ENCODE measurements around the gene ILF3. TPM values are rescaled to one million over a fixed set of nuclear protein-coding genes. Genes with fewer than 3 reads are reported as not detected.

ILF3 gene
- total and polyA plus RNA-seq, 2 donors from 2014 or later = 58.3 to 206 TPM

DNA sequence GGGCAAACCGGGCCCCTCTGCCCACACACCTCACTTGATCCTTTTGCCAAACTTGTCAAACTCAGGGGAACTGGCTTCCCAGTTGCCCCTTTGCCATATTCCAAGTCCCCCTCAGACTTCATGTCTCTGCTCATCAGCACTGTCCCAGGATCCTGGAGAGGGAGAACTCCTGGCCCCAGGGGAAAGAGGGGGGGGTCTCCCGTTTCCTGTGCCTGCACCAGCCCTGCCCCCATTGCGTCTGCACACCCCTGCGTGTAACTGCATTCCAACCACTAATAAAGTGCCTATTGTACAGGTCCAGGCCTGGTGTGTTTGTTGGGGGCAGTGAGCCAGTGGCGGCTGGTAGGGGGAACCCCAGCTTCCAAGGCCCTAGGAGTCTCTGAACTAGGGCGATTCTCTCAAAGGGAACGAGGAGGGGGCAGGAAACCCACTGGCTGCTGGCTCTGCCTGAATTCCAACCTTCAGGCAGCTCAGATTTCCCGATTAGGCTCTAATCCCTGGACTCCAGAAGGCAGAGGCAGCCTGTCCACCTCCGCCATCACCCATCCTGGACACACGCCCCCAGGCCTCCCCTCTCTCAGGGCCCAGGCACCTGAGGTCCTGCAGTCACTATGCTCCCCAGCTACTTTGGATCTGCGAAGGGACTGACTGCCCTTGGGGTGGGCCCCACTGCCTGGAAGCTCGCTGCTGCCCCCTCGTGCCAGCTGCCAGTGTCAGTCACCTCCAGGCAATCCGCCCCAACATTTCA, 9.7 kb upstream of the ILF3 start:
- H3K4me3 ChIP-seq (ENCODE audit: low read length in 3 of 3) = no peak overlapping the region
- peaks cover 0 to 8% (median 0%) of the 10 kb centered on the region in 3 donors for H3K4me1 ChIP-seq (ENCODE audit: control insufficient read depth in 2 of 3, insufficient read depth in 2 of 3, low read depth in 1 of 3, low read length in 3 of 3)
- FAIRE-seq (peak; percentile 66), DNase-seq (peak; percentile 87 to 94 (median 91))
- H3K9me3 ChIP-seq (ENCODE audit: control insufficient read depth in 2 of 3, insufficient read depth in 1 of 3, low read length in 3 of 3) = no peaks in the 10 kb centered on the region
- H3K9ac ChIP-seq (ENCODE audit: low read length in 3 of 3) = peak overlapping the region in 1 of 3 donors; percentile 26
- peaks cover 0 to 7% (median 6%) of the 10 kb centered on the region in 3 donors for H3K36me3 ChIP-seq (ENCODE audit: control insufficient read depth in 2 of 3, insufficient read depth in 3 of 3, low read length in 3 of 3)
- TF ChIP-seq, protein P1, sequence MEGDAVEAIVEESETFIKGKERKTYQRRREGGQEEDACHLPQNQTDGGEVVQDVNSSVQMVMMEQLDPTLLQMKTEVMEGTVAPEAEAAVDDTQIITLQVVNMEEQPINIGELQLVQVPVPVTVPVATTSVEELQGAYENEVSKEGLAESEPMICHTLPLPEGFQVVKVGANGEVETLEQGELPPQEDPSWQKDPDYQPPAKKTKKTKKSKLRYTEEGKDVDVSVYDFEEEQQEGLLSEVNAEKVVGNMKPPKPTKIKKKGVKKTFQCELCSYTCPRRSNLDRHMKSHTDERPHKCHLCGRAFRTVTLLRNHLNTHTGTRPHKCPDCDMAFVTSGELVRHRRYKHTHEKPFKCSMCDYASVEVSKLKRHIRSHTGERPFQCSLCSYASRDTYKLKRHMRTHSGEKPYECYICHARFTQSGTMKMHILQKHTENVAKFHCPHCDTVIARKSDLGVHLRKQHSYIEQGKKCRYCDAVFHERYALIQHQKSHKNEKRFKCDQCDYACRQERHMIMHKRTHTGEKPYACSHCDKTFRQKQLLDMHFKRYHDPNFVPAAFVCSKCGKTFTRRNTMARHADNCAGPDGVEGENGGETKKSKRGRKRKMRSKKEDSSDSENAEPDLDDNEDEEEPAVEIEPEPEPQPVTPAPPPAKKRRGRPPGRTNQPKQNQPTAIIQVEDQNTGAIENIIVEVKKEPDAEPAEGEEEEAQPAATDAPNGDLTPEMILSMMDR (IDR thresholded peaks at IDR 0.05; ENCODE audit: borderline replicate concordance, extremely low read depth, insufficient read depth) = peak; percentile 93
- intact Hi-C loops (cut with DNase I) = loop anchor here (5.0 kb wide), 1 partner anchor 62 kb away; no protein-coding TSS in a partner anchor
- peak overlapping the region in 1 of 2 donors; percentile 42 for H3K27ac ChIP-seq (ENCODE audit: low read depth in 2 of 2, low read length in 2 of 2)
- no peaks in the 10 kb centered on the region for H3K27me3 ChIP-seq (ENCODE audit: control insufficient read depth, insufficient read depth, low read length)

DNA sequence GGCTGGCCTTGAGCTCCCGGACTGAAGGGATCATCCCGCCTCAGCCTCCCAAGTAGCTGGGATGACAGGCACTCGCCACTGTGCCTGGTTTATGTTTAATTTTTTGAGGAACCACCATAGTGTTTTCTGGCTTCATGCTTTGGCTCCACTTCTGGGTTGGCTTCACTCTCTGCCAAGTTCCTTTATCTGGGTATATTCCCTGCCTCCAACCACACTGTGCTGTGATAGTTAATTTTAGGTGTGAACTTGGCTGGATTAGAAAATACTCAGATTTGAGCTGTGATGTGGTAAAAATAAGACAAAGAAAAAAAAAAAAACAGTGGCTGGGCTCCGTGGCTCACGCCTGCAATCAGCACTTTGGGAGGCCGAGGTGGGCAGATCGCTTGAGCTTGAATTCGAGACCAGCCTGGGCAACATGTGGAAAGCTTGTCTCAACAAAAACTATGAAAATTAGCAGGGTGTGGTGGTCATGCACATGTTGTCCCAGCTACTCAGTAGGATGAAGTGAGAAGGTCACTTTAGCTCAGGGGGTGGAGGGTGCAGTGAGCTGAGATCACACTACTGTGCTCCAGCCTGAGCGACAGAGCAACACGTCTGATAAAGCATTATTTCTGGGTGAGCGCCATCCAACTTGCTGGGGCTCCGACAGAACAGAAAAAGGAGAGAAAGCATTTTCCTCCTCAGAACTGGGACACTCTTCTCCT, 7.5 kb upstream of the ILF3 start:
- H3K9me3 ChIP-seq (ENCODE audit: control insufficient read depth in 2 of 3, insufficient read depth in 1 of 3, low read length in 3 of 3) = no peaks in the 10 kb centered on the region
- no peak overlapping the region for H3K4me3 ChIP-seq (ENCODE audit: low read length in 3 of 3)
- H3K36me3 ChIP-seq (ENCODE audit: control insufficient read depth in 2 of 3, insufficient read depth in 3 of 3, low read length in 3 of 3) = peaks cover 0 to 2% (median 0%) of the 10 kb centered on the region in 3 donors
- no peak overlapping the region for H3K9ac ChIP-seq (ENCODE audit: low read length in 3 of 3)
- TF ChIP-seq, protein P1 (IDR thresholded peaks at IDR 0.05; ENCODE audit: borderline replicate concordance, extremely low read depth, insufficient read depth) = no peak
- H3K27ac ChIP-seq (ENCODE audit: low read depth in 2 of 2, low read length in 2 of 2) = no peak overlapping the region
- FAIRE-seq (no peak), DNase-seq (no peak)
- intact Hi-C loops (cut with DNase I) = no loop called here
- H3K4me1 ChIP-seq (ENCODE audit: control insufficient read depth in 2 of 3, insufficient read depth in 2 of 3, low read depth in 1 of 3, low read length in 3 of 3) = peaks cover 0 to 8% (median 0%) of the 10 kb centered on the region in 3 donors
- no peaks in the 10 kb centered on the region for H3K27me3 ChIP-seq (ENCODE audit: control insufficient read depth, insufficient read depth, low read length)

DNA sequence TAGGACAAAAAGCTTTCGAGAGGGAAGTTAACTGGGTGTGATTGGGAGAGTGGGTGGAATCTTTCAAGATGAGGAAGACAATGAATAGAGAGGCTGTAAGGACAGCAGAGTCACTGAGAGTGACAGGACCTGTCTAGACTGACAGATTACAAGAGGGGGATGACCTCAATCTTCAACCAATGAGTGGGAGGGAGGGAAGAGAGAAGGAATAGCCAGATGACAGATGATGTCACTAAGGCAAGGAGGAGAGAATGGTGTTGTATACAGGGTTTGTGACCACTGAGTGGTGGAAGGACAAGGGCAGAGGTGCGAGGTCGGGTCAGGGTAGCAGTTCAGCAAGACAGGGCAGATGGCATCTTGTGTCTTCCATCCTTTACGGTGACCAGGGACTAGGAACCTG, 5.8 kb upstream of the ILF3 start:
- Histone ChIP-seq H3K4me3 (ENCODE audit: low read length in 3 of 3) (no peak overlapping the region), H3K4me1 (ENCODE audit: control insufficient read depth in 2 of 3, insufficient read depth in 2 of 3, low read depth in 1 of 3, low read length in 3 of 3) (peaks cover 0 to 8% (median 0%) of the 10 kb centered on the region in 3 donors), H3K27me3 (ENCODE audit: control insufficient read depth, insufficient read depth, low read length) (no peaks in the 10 kb centered on the region), H3K36me3 (ENCODE audit: control insufficient read depth in 2 of 3, insufficient read depth in 3 of 3, low read length in 3 of 3) (no peaks in the 10 kb centered on the region), H3K27ac (ENCODE audit: low read depth in 2 of 2, low read length in 2 of 2) (no peak overlapping the region), H3K9ac (ENCODE audit: low read length in 3 of 3) (no peak overlapping the region), H3K9me3 (ENCODE audit: control insufficient read depth in 2 of 3, insufficient read depth in 1 of 3, low read length in 3 of 3) (no peaks in the 10 kb centered on the region)
- TF ChIP-seq, protein P1 (IDR thresholded peaks at IDR 0.05; ENCODE audit: borderline replicate concordance, extremely low read depth, insufficient read depth) = no peak
- no peak for DNase-seq
- no peak for FAIRE-seq
- intact Hi-C loops (cut with DNase I) = no loop called here
